ENCODE data around the gene TICAM1.

- TF ChIP-seq CTCF (conservative IDR thresholded peaks at IDR 0.05) (no peak), EZH2 (IDR thresholded peaks at IDR 0.05; ENCODE audit: low read depth) (no peak)
These were observed at the start of gene TICAM1 for GRCh38 chr19:4831304-4831978.

All from PC-9 (cell line).